Uterus (tissue), 4 donors: ENCODE measurements around the gene MTUS2. TPM values are rescaled to one million over a fixed set of nuclear protein-coding genes. Genes with fewer than 3 reads are reported as not detected.

ENCODE experiments used
- DNase-seq, 2 donors: peaks; one replicate each; pipeline ENCODE4 v3.0.0-alpha.2; 2019 to 2020
- H3K27ac ChIP-seq, 2 donors: fragments of 200-600 bp; sonication (generic); 1 replicate in 1 of 2; 2 replicates in 1 of 2; pipeline ENCODE4 v1.5.1; 2016 to 2018
- H3K27me3 ChIP-seq, 2 donors: fragments of 200-600 bp; sonication (generic); one replicate each; pipeline ENCODE4 v1.5.1; 2018 to 2019; ENCODE audit warnings: control low read depth in 1 of 2
- H3K36me3 ChIP-seq, 2 donors: fragments of 200-600 bp; sonication (generic); one replicate each; pipeline ENCODE4 v1.5.1; 2019; ENCODE audit warnings: control low read depth in 1 of 2
- H3K4me1 ChIP-seq, 2 donors: fragments of 200-600 bp; sonication (generic); one replicate each; pipeline ENCODE4 v1.5.1; 2018 to 2019; ENCODE audit warnings: control low read depth in 1 of 2
- H3K4me3 ChIP-seq, 2 donors: fragments of 200-600 bp; sonication (generic); 1 replicate in 1 of 2; 2 replicates in 1 of 2; pipeline ENCODE4 v1.5.1; 2018 to 2019; ENCODE audit warnings: mild to moderate bottlenecking in 1 of 2
- H3K9me3 ChIP-seq, 2 donors: fragments of 200-600 bp; sonication (generic); one replicate each; pipeline ENCODE4 v1.5.1; 2019; ENCODE audit warnings: control low read depth in 1 of 2
- POLR2A ChIP-seq, 2 donors: fragments of 450-650 bp; IDR thresholded peaks; one replicate each; pipeline ENCODE4 v1.6.1; 2016; ENCODE audit warnings: antibody characterized with exemption in 2 of 2, mild to moderate bottlenecking in 1 of 2, moderate library complexity in 1 of 2
- intact Hi-C: fragments of 100-400 bp; cut with DNase I; formaldehyde crosslinking; loops from one replicate; pipeline ENCODE4 v1.15.1; 2023; ENCODE audit warnings: low total_unique reads
- total RNA-seq, 4 donors: library from RNA; depleted of rRNA in 3 of 4; stranded (reverse); fragments of >200 nt in 3 of 4; gene quantifications; one replicate each; pipeline versions ENCODE4 v1.1.0 to v1.2.4, GENCODE V29; 2014 to 2023
- TF ChIP-seq, protein P1 (sequence below), 4 experiments: fragments of 200-600 bp in 2 of 4; fragments of 450-650 bp in 2 of 4; sonication (generic) in 2 of 4; IDR thresholded peaks; one replicate each; pipeline ENCODE4 v1.5.1; 2016 to 2019; ENCODE audit warnings: antibody characterized with exemption in 4 of 4, mild to moderate bottlenecking in 2 of 4, moderate library complexity in 1 of 4
- donor health status: DM: yes; HTN: yes; CAD: no.

MTUS2 gene
- total RNA-seq, 4 donors from 2014 or later, result 0.26 to 4.0 (median 3.6) TPM; not detected in 1

- no peak overlapping the region for H3K4me3 ChIP-seq
- H3K27ac ChIP-seq, result no peak overlapping the region
- no peaks in the 10 kb centered on the region for H3K4me1 ChIP-seq
- intact Hi-C loops, result no loop called here
- H3K9me3 ChIP-seq, result no peaks in the 10 kb centered on the region
- no peaks in the 10 kb centered on the region for H3K36me3 ChIP-seq
- DNase-seq, result no peak
- TF ChIP-seq, protein P1, sequence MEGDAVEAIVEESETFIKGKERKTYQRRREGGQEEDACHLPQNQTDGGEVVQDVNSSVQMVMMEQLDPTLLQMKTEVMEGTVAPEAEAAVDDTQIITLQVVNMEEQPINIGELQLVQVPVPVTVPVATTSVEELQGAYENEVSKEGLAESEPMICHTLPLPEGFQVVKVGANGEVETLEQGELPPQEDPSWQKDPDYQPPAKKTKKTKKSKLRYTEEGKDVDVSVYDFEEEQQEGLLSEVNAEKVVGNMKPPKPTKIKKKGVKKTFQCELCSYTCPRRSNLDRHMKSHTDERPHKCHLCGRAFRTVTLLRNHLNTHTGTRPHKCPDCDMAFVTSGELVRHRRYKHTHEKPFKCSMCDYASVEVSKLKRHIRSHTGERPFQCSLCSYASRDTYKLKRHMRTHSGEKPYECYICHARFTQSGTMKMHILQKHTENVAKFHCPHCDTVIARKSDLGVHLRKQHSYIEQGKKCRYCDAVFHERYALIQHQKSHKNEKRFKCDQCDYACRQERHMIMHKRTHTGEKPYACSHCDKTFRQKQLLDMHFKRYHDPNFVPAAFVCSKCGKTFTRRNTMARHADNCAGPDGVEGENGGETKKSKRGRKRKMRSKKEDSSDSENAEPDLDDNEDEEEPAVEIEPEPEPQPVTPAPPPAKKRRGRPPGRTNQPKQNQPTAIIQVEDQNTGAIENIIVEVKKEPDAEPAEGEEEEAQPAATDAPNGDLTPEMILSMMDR (IDR thresholded peaks at IDR 0.05), result no peak
- TF ChIP-seq POLR2A (IDR thresholded peaks at IDR 0.05), result no peak
- no peaks in the 10 kb centered on the region for H3K27me3 ChIP-seq
Measured at GRCh38 chr13:29418026-29418425, 597.9 kb downstream of the MTUS2 start.

- no peaks in the 10 kb centered on the region for H3K36me3 ChIP-seq
- no peak overlapping the region for H3K4me3 ChIP-seq
- no peak overlapping the region for H3K27ac ChIP-seq
- H3K4me1 ChIP-seq, result no peaks in the 10 kb centered on the region
- intact Hi-C loops, result no loop called here
- H3K9me3 ChIP-seq, result no peaks in the 10 kb centered on the region
- TF ChIP-seq POLR2A (IDR thresholded peaks at IDR 0.05), result no peak
- TF ChIP-seq, protein P1 (IDR thresholded peaks at IDR 0.05), result no peak
- no peak for DNase-seq
- H3K27me3 ChIP-seq, result no peaks in the 10 kb centered on the region
Measured at GRCh38 chr13:29421118-29421517, 601.0 kb downstream of the MTUS2 start.

DNA sequence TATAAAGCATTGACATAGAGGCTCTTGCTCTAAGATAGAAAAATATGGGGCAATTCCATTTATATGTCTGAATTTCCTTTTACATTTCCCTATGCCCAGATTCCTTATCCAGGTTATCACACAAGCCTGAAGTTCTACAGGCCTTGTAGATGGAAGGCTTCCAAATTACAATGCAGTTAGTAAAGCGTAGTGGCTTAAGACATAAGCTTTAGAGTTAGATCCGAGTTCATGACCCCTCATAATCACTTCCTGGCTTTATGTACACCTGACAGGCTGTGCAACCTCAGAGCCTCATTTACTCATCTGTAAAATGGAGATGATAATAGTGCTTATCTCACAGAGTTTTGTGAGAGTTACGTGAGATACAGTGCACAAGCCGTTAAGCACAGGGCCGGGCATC, 601.9 kb downstream of the MTUS2 start:
- TF ChIP-seq, protein P1 (IDR thresholded peaks at IDR 0.05), result no peak
- no peak for TF ChIP-seq POLR2A (IDR thresholded peaks at IDR 0.05)
- Histone ChIP-seq H3K27ac (no peak overlapping the region), H3K9me3 (no peaks in the 10 kb centered on the region), H3K36me3 (no peaks in the 10 kb centered on the region), H3K4me1 (no peaks in the 10 kb centered on the region), H3K27me3 (no peaks in the 10 kb centered on the region), H3K4me3 (no peak overlapping the region)
- DNase-seq, result no peak
- intact Hi-C loops, result no loop called here

- no peak overlapping the region for H3K4me3 ChIP-seq
- no peaks in the 10 kb centered on the region for H3K4me1 ChIP-seq
- intact Hi-C loops, result no loop called here
- DNase-seq, result no peak
- no peaks in the 10 kb centered on the region for H3K36me3 ChIP-seq
- no peaks in the 10 kb centered on the region for H3K27me3 ChIP-seq
- TF ChIP-seq, protein P1 (IDR thresholded peaks at IDR 0.05), result no peak
- no peak for TF ChIP-seq POLR2A (IDR thresholded peaks at IDR 0.05)
- H3K27ac ChIP-seq, result no peak overlapping the region
- H3K9me3 ChIP-seq, result no peaks in the 10 kb centered on the region
Measured at GRCh38 chr13:29423050-29423449, 602.9 kb downstream of the MTUS2 start.

DNA sequence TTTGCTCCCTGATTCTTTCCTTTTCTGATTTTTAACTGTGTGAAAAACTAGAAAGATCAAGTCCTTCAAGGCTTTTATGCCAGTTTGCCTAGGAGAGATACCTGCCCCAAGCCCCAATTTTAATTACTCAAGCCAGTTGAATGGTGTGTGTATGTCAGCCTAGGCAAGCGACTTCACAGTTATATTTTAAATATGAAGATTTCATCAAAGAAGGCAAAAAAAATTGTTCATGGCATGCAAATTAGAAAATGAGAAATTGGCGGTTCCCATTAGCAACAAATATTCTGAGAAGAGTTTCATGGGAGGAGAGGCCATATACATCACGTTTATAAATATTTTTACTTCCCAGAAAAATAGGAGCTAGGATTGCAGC, 607.8 kb downstream of the MTUS2 start:
- intact Hi-C loops, result no loop called here
- TF ChIP-seq POLR2A (IDR thresholded peaks at IDR 0.05), result no peak
- TF ChIP-seq, protein P1 (IDR thresholded peaks at IDR 0.05), result no peak

More for the DNA sequence above, 607.8 kb downstream of the MTUS2 start:
- Histone ChIP-seq H3K4me1 (no peaks in the 10 kb centered on the region), H3K27me3 (no peaks in the 10 kb centered on the region), H3K9me3 (no peaks in the 10 kb centered on the region), H3K27ac (peak overlapping the region; percentile 29 to 40), H3K36me3 (no peaks in the 10 kb centered on the region), H3K4me3 (peak overlapping the region; percentile 38 to 40)
- no peak for DNase-seq
